Right forelimb (tissue), 1 donor: Measurements from ENCODE around the gene DDX55.

Source experiments
- DNase-seq: peaks from one replicate; pipeline ENCODE4 v3.0.0-alpha.2; 2018

DDX55 gene

GRCh38 chr12:123617144-123617543, 15.2 kb downstream of the DDX55 start:
- no peak for DNase-seq

- DNase-seq = no peak
Observed at GRCh38 chr12:123617580-123617979, 15.7 kb downstream of the DDX55 start.

- DNase-seq = no peak
Observed at GRCh38 chr12:123621101-123621500, 19.2 kb downstream of the DDX55 start.

GRCh38 chr12:123621619-123622530, 20.0 kb downstream of the DDX55 start:
- DNase-seq = no peak

- DNase-seq = peak; percentile 99
Observed at GRCh38 chr12:123633379-123634141, 31.7 kb downstream of the DDX55 start, which contains the start of the genes EIF2B1 and GTF2H3. Gene EIF2B1, minus strand, starts transcription at chr12:123633686. Its CDS starts 129 bp downstream, at chr12:123633557. Gene GTF2H3, plus strand, starts transcription at chr12:123633829. Its CDS starts 31 bp downstream, at chr12:123633860.

GRCh38 chr12:123634142-123634561, 32.3 kb downstream of the DDX55 start:
- no peak for DNase-seq

GRCh38 chr12:123643911-123644310, 42.0 kb downstream of the DDX55 start:
- no peak for DNase-seq

GRCh38 chr12:123645380-123645779, 43.5 kb downstream of the DDX55 start:
- no peak for DNase-seq

- DNase-seq = no peak
Observed at GRCh38 chr12:123645878-123646277, 44.0 kb downstream of the DDX55 start.

GRCh38 chr12:123648401-123648800, 46.5 kb downstream of the DDX55 start:
- DNase-seq = no peak

GRCh38 chr12:123654129-123654701, 52.3 kb downstream of the DDX55 start:
- no peak for DNase-seq

- no peak for DNase-seq
Observed at GRCh38 chr12:123655420-123655819, 53.5 kb downstream of the DDX55 start.

- no peak for DNase-seq
Observed at GRCh38 chr12:123656392-123656791, 54.5 kb downstream of the DDX55 start.

- DNase-seq = no peak
Observed at GRCh38 chr12:123657211-123657610, 55.3 kb downstream of the DDX55 start.

- no peak for DNase-seq
Observed at GRCh38 chr12:123659996-123660727, 58.3 kb downstream of the DDX55 start.

GRCh38 chr12:123667771-123668170, 65.9 kb downstream of the DDX55 start:
- no peak for DNase-seq
